EL (cell line): Measurements from ENCODE around the gene RARA.
A peak's percentile ranks its signal among the peaks of the same experiment; 100 is the strongest.
"Not testable (repeated sequence)": the region's sequence is repeated elsewhere in the genome, so short reads cannot be mapped to it uniquely, and the experiment has no call there.

Experiments
- DNase-seq: peaks from one replicate; pipeline ENCODE4 v3.0.0-alpha.2; 2016

Gene RARA

GRCh38 chr17:40361063-40361924 lies 52.3 kb downstream of the RARA start:
- no peak for DNase-seq

DNA sequence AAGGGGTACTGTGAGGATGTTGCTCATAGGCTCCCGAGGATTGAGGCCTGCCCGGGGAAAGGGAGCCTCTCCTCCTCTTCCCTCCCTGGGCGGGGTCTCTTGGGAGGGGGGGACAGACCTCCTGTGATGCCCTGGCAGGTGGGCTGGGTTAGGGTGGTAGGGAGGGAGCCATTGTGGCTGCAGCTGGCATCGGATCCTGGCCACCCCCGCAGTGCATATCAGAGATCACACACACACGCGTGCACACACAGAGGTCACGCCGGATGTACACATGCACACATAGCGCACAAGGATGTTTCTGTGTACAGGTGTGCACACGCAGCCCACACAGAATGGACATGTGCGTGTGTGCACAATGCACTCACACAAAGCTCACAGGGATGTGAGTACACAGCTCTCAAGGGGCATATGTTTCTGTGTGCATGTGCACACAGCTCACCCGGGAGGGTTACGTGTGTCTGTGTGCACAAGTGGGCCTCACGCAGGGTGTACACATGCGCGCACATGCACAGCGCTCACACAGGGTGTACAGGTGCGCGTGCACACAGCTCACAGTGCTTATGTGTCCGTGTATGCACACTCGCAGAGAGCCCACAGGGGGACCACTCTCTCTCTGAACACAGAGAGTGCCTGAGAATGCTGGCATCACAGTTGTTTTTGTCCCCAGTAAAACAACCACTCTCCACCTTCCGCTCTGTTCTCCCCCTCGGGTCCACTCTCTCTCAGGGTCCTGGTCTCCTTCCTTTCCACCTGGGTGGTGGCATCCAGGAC lies 53.1 kb downstream of the RARA start:
- DNase-seq: no peak

GRCh38 chr17:40362696-40363110 lies 53.7 kb downstream of the RARA start:
- peak; percentile 79 for DNase-seq

GRCh38 chr17:40363111-40363827 lies 54.3 kb downstream of the RARA start:
- DNase-seq: peak; percentile 52

DNA sequence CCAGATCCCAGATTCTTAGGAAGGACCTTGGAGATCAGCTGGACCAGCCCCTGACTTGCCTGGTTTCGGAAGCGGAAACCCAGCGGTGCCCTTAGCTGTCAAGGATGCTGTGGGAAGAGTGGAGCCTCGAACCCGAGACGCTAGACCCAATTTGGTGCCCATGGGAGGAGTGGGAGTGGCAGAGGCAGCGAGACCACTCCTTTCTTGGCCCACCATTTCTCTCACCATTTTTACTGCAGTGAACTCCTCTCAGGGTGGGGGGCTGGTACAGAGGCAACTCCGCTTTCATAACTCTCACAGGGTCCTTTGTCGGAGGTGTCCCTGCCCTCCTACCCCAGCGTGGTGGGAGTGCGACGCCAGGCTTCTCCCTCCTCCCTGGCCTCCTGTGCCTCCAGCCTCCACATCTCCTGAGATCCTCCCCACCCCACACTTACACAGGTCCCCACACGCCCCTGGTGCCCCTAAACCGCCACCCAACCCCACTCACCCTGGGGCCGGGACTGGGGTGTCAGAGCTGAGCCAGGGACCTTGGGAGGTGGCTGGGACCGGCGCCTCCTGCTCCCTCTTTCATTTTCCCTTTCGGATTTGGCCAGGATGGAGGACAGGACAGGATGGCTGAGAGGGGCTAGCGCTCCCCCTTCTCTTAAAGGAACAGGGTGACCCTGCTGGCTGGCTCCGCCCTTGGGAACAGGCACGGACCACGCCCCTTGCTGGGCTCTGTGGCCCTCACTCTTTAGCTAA lies 55.3 kb downstream of the RARA start, which contains the start of gene GJD3:
TSS of gene GJD3 (minus strand) at position 617 of the 741 bp plus-strand sequence. CDS start 922 bp downstream, outside the sequence.
- peak; percentile 45 for DNase-seq

DNA sequence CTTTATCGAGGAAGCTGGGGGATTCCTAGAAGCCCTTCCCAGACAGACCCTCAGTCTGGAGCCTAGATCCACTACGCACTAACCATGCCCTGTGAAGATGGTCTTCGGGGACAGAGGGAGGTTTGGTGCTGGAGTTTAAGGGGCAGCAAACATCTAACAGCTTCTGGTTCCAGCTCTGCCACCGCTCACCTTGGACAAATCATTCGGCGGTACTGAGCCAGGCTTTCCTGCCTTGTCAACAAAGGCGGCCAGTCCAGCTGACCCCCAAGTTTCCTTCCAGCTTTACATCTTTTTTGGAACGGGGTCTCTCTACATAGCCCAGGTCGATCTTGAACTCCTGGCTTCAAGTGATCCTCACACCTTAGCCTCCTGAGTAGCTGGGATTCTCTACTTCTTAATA lies 55.9 kb downstream of the RARA start:
- no peak for DNase-seq

- DNase-seq: no peak
These were observed 57.3 kb downstream of the RARA start for GRCh38 chr17:40366076-40366860.

- DNase-seq: no peak
These were observed 58.0 kb downstream of the RARA start for GRCh38 chr17:40366861-40367518.

DNA sequence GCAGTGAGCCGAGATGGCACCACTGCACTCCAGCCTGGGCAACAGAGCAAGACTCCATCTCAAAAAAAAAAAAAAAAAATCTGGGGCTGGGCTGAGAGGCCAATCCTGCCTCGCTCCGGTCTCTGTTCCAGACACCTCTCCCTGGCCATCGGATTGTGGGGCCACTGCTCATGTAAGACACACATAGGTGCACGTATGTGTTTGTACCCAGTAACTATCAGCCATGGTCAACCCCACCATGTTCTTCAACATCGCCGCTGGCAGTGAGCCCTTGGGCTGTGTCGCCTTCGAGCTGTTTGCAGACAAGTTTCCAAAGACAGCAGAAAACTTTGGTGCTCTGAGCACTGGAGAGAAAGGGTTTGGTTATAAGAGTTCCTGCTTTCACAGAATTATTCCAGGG lies 58.7 kb downstream of the RARA start:
- not testable (repeated sequence) for DNase-seq

- DNase-seq: no peak
These were observed 60.9 kb downstream of the RARA start for GRCh38 chr17:40369923-40370322.

DNA sequence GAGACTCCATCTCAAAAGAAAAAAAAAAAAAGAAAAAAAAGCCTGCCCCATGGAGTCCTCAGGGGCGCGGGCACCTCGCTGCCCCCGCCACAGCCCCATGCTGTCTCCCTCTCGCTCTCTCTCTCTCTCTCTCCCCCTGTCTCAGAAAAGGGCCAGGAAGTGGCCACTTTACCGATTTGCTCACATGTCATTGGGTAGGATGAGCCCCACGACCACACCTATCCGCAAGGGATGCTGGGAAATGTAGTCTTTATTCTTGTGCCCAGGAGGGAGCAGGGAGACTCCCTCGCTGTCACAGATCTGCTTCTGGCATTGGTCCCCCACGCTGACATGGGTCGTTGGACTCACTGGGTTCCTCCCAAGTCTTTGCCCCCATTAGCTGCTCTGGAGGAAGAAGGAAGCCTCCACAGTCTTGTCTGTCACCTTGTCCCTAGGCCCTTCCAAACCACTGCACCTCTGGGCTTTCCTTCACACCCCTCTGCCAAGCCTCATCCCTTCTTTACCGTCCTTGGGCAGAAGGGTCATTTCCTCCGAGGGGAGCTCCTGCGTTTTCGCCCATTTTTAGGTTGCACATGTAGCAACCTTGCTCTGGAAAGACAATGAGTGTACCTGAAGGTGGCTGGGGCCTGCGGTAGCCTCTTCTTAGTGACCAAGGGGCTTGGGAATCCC lies 62.4 kb downstream of the RARA start:
- no peak for DNase-seq

- no peak for DNase-seq
These were observed 63.1 kb downstream of the RARA start for GRCh38 chr17:40372031-40372430.

DNA sequence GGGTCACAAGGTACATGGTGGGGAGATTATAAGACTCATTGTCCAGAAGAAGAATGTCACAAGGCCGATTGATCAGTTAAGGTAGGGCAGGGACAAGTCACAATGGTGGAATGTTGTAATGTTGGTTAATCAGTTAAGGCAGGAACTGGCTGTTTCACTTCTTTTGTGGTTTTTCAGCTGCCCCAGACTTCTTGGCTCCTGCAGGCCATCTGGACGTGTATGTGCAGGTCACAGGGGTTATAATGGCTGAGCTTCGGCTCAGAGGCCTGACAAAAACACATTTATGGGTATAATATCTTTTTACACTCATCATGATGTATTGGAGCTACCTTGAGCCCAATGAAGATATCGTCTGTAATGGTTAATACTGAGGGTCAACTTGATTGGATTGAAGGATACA lies 63.7 kb downstream of the RARA start:
- DNase-seq: not testable (repeated sequence)

DNA sequence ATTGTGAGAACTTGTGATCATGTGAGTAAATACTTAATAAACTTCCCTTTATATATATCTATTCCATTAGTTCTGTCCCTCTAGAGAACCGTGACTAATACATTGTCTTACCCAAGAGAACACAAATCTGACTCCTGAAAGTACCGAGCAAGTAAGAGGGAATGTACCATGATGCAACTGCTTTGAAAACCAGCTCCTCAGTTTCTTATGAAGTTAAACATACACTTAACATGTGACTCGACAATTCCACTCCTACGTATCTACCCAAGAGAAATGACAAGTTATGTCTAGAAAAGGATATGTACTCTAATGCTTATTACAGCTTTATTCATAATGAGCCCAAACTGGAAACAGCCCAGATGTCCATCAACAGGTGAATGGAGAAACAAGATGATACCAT lies 64.3 kb downstream of the RARA start:
- DNase-seq: no peak

- DNase-seq: no peak
These were observed 65.0 kb downstream of the RARA start for GRCh38 chr17:40373999-40374398.

DNA sequence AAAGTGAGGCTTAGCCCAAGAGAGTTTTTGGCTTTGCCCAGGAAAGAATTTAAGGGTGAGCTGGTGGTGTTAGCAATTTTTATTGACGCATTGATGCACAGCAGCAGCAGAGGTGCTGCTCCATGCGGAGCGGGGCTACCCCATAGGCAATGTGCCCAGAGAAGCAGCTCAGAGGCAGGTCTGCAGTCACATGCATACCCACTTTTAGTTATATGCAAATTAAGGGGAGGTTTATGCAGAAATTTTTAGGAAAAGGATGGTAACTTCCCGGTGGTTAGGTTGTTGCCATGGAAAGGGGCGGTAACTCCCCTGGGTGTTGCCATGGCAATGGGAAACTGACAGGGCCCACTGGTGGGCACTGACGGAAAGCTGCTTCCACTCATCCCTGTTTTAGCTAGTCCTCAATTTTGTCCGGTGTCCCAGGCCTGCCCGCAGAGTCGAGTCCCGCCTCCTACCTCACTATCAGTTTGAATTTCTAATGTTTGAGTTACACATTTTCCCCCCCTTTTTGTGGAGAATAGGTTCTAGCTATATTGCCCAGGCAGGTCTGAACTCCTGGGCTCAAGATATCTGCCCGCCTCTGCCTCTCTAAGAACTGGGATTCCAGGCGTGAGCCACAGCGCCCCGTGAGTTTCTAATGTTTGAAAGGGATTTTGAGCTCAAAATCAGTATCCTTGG lies 66.0 kb downstream of the RARA start:
- DNase-seq: no peak

DNA sequence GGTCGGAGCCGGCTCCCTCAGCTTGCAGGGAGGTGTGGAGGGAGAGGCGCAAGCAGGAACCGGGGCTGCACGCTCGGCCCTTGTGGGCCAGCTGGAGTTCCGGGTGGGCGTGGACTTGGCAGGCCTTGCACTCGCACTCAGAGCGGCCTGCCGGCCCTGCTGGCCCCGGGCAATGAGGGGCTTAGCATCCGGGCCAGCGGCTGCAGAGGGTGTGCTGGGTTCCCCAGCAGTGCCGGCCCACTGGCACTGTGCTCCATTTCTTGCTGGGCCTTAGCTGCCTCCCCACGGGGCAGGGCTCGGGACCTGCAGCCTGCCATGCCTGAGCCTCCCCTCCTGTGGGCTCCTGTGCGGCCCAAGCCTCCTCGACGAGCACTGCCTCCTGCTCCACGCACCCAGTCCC lies 66.8 kb downstream of the RARA start:
- DNase-seq: not testable (repeated sequence)

DNA sequence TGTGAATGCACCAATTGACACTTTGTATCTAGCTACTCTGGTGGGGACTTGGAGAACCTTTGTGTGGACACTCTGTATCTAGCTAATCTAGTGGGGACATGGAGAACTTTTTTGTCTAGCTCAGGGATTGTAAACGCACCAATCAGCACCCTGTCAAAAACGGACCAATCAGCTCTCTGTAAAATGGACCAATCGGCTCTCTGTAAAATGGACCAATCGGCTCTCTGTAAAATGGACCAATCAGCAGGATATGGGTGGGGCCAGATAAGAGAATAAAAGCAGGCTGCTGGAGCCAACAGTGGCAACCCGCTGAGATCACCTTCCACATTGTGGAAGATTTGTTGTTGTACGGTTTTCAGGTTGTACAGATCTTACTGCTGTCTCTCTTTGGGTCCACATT lies 67.6 kb downstream of the RARA start:
- DNase-seq: not testable (repeated sequence)

DNA sequence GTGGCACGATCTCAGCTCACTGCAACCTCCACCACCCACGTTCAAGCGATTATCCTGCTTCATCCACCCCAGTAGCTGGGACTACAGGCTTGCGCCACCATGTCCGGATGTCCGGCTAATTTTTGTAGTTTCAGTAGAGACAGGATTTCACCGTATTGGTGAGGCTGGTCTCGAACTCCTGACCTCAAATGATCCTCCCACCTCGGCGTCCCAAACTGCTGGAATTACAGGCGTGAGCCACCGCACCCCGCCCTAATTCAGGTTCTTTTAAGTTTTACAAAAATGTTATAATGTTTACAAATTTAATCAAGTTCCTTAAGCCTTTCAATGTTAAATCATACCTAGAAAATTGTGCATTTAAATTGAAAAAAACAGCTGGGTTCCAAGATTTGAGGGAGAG lies 68.9 kb downstream of the RARA start:
- DNase-seq: no peak

DNA sequence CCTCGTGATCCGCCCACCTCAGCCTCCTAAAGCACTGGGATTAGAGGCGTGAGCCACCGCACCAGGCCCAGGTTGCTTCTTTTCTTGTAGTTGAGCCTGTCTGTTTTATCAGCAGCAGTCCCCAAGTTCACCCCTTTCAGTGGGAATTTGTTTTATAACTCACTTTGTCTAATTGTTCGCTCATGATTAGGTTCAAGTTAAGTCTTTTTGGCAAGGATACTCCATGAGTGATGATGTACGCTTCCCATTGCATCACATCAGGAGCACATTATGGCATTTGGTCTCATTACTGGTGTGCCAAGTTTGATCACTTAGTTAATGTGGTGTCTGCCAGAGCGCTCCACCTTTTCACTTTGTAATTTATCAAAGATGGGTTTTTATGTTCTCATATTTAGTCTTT lies 70.0 kb downstream of the RARA start:
- no peak for DNase-seq
